ENCODE results near the gene WASHC2A.
"Not testable (repeated sequence)": the region's sequence is repeated elsewhere in the genome, so short reads cannot be mapped to it uniquely, and the experiment has no call there.

WASHC2A gene

GRCh38 chr10:50174788-50175525 lies 107.2 kb downstream of the WASHC2A start:
- not testable (repeated sequence) for H3K36me3 Mint-ChIP-seq (ENCODE audit: low read depth); H3K27ac Mint-ChIP-seq; H3K9me3 Mint-ChIP-seq; H3K27me3 Mint-ChIP-seq (ENCODE audit: low read depth); H3K4me1 Mint-ChIP-seq; H3K4me3 Mint-ChIP-seq

All from nephron (organoid).